CD4-positive, alpha-beta T cell treated with Interleukin-12 subunit alpha and Interleukin-12 subunit beta, for 1 hour (primary cell): ENCODE measurements around the gene CTPS1.

Source experiments
- DNase-seq: peaks from one replicate; pipeline ENCODE4 v3.0.0-alpha.2; 2020

CTPS1 gene

GRCh38 chr1:40979241-40980067 lies at the start of gene CTPS1:
CTPS1 (plus strand) TSS chr1:40979696; CDS start chr1:40983291, 3,595 bp downstream.
- peak; percentile 96 for DNase-seq

GRCh38 chr1:40930174-40930964 lies 49.1 kb upstream of the CTPS1 start:
- DNase-seq: no peak

GRCh38 chr1:40931601-40932000 lies 47.9 kb upstream of the CTPS1 start:
- DNase-seq: no peak

- DNase-seq: no peak
Measured at GRCh38 chr1:40932006-40932405, 47.5 kb upstream of the CTPS1 start.

GRCh38 chr1:40936931-40937339 lies 42.6 kb upstream of the CTPS1 start:
- DNase-seq: no peak

- no peak for DNase-seq
Measured at GRCh38 chr1:40938393-40938792, 41.1 kb upstream of the CTPS1 start.

GRCh38 chr1:40939320-40940059 lies 40.0 kb upstream of the CTPS1 start:
- no peak for DNase-seq

GRCh38 chr1:40944326-40944725 lies 35.2 kb upstream of the CTPS1 start:
- DNase-seq: no peak

- no peak for DNase-seq
Measured at GRCh38 chr1:40944841-40945430, 34.6 kb upstream of the CTPS1 start.

GRCh38 chr1:40945491-40945973 lies 34.0 kb upstream of the CTPS1 start:
- DNase-seq: no peak

GRCh38 chr1:40948741-40949443 lies 30.6 kb upstream of the CTPS1 start:
- peak; percentile 51 for DNase-seq

GRCh38 chr1:40949563-40949962 lies 29.9 kb upstream of the CTPS1 start:
- no peak for DNase-seq

GRCh38 chr1:40951943-40952743 lies 27.4 kb upstream of the CTPS1 start:
- peak; percentile 61 for DNase-seq

- no peak for DNase-seq
Measured at GRCh38 chr1:40952744-40953315, 26.7 kb upstream of the CTPS1 start.

- no peak for DNase-seq
Measured at GRCh38 chr1:40954626-40955025, 24.9 kb upstream of the CTPS1 start.

- no peak for DNase-seq
Measured at GRCh38 chr1:40955266-40955665, 24.2 kb upstream of the CTPS1 start.

- DNase-seq: no peak
Measured at GRCh38 chr1:40956407-40956806, 23.1 kb upstream of the CTPS1 start.

GRCh38 chr1:40958210-40958609 lies 21.3 kb upstream of the CTPS1 start:
- DNase-seq: no peak

GRCh38 chr1:40965531-40965930 lies 14.0 kb upstream of the CTPS1 start:
- no peak for DNase-seq

GRCh38 chr1:40966417-40966816 lies 13.1 kb upstream of the CTPS1 start:
- DNase-seq: no peak

GRCh38 chr1:40969445-40969844 lies 10.1 kb upstream of the CTPS1 start:
- no peak for DNase-seq
